Measurements from ENCODE around the gene CTDSP2. TPM values are rescaled to one million over a fixed set of nuclear protein-coding genes. Genes with fewer than 3 reads are reported as not detected.
"Not testable (repeated sequence)": the region's sequence is repeated elsewhere in the genome, so short reads cannot be mapped to it uniquely, and the experiment has no call there.

Gene CTDSP2
- total RNA-seq, 1 donor from 2014 or later: 71.2 TPM

DNA sequence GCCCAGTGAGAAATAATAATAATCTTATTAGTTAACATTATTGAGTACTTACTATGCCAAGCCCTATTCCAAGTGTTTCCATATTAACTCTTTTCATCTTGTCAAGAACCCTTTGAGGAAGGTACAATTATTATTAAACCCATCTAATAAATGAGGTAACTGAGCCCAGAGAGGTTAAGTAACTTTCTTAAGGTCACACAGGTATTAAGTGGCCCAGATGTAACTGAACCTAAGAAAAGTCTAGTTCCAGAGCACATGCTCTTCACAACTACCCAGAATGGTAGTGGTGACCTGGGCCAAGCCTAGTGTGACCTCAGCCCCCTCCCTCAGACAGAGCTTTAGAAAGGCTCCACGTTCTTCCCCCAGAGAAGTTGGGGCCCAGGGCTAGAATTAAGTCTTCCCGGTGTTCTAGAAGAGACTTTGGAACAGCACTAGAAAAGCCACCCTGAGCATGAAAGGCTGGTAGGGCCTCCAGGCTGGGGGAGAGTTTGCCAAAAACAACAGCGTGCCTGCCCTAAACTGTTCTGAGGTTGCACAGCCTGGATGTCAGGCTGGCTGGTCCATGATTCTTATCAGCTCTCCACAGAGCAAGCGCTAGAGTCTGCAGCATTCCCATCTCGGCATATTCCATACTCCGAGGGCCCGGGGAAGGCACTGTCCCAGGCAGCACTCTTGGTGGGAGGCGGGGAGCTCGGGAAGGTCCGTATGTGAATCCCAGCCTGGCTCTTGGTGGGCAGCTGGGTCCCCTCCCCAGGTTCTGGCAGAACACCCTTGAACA lies 41.3 kb upstream of the CTDSP2 start:
- Histone ChIP-seq H3K27me3 (ENCODE audit: control insufficient read depth, insufficient read depth, low read length) (no peaks in the 10 kb centered on the region), H3K36me3 (ENCODE audit: control insufficient read depth, insufficient read depth, low read length) (no peaks in the 10 kb centered on the region), H3K4me3 (ENCODE audit: low read depth, low read length) (no peak overlapping the region)
- DNase-seq (ENCODE audit: low read depth): no peak
- TF ChIP-seq, protein P1, sequence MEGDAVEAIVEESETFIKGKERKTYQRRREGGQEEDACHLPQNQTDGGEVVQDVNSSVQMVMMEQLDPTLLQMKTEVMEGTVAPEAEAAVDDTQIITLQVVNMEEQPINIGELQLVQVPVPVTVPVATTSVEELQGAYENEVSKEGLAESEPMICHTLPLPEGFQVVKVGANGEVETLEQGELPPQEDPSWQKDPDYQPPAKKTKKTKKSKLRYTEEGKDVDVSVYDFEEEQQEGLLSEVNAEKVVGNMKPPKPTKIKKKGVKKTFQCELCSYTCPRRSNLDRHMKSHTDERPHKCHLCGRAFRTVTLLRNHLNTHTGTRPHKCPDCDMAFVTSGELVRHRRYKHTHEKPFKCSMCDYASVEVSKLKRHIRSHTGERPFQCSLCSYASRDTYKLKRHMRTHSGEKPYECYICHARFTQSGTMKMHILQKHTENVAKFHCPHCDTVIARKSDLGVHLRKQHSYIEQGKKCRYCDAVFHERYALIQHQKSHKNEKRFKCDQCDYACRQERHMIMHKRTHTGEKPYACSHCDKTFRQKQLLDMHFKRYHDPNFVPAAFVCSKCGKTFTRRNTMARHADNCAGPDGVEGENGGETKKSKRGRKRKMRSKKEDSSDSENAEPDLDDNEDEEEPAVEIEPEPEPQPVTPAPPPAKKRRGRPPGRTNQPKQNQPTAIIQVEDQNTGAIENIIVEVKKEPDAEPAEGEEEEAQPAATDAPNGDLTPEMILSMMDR (IDR thresholded peaks at IDR 0.05; ENCODE audit: insufficient read depth, low read length, poor library complexity, severe bottlenecking): no peak

- H3K36me3 ChIP-seq (ENCODE audit: control insufficient read depth, insufficient read depth, low read length): not testable (repeated sequence)
These were observed 40.4 kb upstream of the CTDSP2 start for GRCh38 chr12:57886964-57887363.

GRCh38 chr12:57886542-57886941 lies 40.0 kb upstream of the CTDSP2 start:
- no peak for DNase-seq (ENCODE audit: low read depth)
- H3K4me3 ChIP-seq (ENCODE audit: low read depth, low read length): no peak overlapping the region
- H3K27me3 ChIP-seq (ENCODE audit: control insufficient read depth, insufficient read depth, low read length): no peaks in the 10 kb centered on the region
- TF ChIP-seq, protein P1 (IDR thresholded peaks at IDR 0.05; ENCODE audit: insufficient read depth, low read length, poor library complexity, severe bottlenecking): no peak
- H3K36me3 ChIP-seq (ENCODE audit: control insufficient read depth, insufficient read depth, low read length): no peaks in the 10 kb centered on the region

More at GRCh38 chr12:57886964-57887363, 40.4 kb upstream of the CTDSP2 start:
- H3K4me3 ChIP-seq (ENCODE audit: low read depth, low read length); DNase-seq (ENCODE audit: low read depth); H3K27me3 ChIP-seq (ENCODE audit: control insufficient read depth, insufficient read depth, low read length): not testable (repeated sequence)

DNA sequence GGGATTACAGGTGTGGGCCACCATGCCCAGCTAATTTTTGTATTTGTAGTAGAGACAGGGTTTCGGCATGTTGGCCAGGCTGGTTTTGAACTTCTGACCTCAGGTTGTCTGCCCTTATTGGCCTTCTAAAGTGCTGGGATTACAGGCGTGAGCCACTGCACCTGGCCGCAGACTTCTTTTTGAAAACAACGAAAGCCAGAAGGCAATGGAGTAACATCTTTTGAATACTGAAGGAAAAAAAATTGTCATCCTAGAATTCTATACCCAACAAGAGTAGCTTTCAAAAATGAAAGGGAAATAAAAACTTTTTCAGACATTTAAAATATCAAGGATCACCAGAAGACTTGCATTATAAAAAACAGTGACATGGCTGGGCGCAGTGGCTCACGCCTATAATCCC lies 38.7 kb upstream of the CTDSP2 start:
- TF ChIP-seq, protein P1 (IDR thresholded peaks at IDR 0.05; ENCODE audit: insufficient read depth, low read length, poor library complexity, severe bottlenecking): no peak
- no peak overlapping the region for H3K4me3 ChIP-seq (ENCODE audit: low read depth, low read length)
- DNase-seq (ENCODE audit: low read depth): no peak
- H3K36me3 ChIP-seq (ENCODE audit: control insufficient read depth, insufficient read depth, low read length): no peaks in the 10 kb centered on the region
- H3K27me3 ChIP-seq (ENCODE audit: control insufficient read depth, insufficient read depth, low read length): no peaks in the 10 kb centered on the region

DNA sequence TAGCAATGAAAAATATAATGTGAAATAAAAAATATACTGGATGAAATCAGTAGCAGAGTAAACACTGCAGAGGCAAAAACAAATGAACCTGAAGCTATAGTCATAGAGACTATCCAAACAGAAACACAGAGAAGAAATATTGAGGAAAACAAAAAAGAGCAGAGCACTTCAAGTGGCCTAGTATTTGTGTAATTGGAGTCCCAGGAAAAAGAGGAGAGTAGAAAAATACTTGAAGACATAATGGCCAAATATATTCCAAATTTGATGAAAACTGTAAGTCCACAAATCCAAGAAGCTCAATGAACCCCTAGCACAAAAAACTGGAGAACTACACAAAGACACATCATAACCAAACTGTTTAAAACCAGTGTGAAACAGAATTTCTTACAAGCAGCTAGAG lies 37.2 kb upstream of the CTDSP2 start:
- H3K4me3 ChIP-seq (ENCODE audit: low read depth, low read length): no peak overlapping the region
- TF ChIP-seq, protein P1 (IDR thresholded peaks at IDR 0.05; ENCODE audit: insufficient read depth, low read length, poor library complexity, severe bottlenecking): no peak
- DNase-seq (ENCODE audit: low read depth): no peak
- H3K36me3 ChIP-seq (ENCODE audit: control insufficient read depth, insufficient read depth, low read length): no peaks in the 10 kb centered on the region
- H3K27me3 ChIP-seq (ENCODE audit: control insufficient read depth, insufficient read depth, low read length): no peaks in the 10 kb centered on the region

GRCh38 chr12:57883057-57883456 lies 36.5 kb upstream of the CTDSP2 start:
- no peaks in the 10 kb centered on the region for H3K27me3 ChIP-seq (ENCODE audit: control insufficient read depth, insufficient read depth, low read length)
- no peaks in the 10 kb centered on the region for H3K36me3 ChIP-seq (ENCODE audit: control insufficient read depth, insufficient read depth, low read length)
- no peak overlapping the region for H3K4me3 ChIP-seq (ENCODE audit: low read depth, low read length)
- no peak for DNase-seq (ENCODE audit: low read depth)
- TF ChIP-seq, protein P1 (IDR thresholded peaks at IDR 0.05; ENCODE audit: insufficient read depth, low read length, poor library complexity, severe bottlenecking): no peak

All from kidney epithelial cell (primary cell).